GM12892 (cell line): Measurements from ENCODE around the gene COL19A1.

ENCODE experiments used
- DNase-seq: peaks from one replicate; pipeline ENCODE4 v3.0.0; 2011; ENCODE audit not compliant: insufficient read length
- FAIRE-seq: peaks from 2 replicates; lab custom pipeline; 2011; peaks lifted over from hg19 to GRCh38; lab: Jason Lieb, UNC
- POLR2A ChIP-seq: IDR thresholded peaks from 2 replicates; pipeline ENCODE4 v1.6.1; 2011; ENCODE audit warnings: low read depth, low read length, control low read depth
- POLR2AphosphoS5 ChIP-seq: IDR thresholded peaks from 2 replicates; pipeline ENCODE4 v1.6.1; 2011; ENCODE audit warnings: low read depth, low read length, control low read depth
- TAF1 ChIP-seq: IDR thresholded peaks from 2 replicates; pipeline ENCODE4 v1.6.1; 2011; ENCODE audit warnings: low read depth, mild to moderate bottlenecking, control low read depth, low read length, borderline replicate concordance

The COL19A1 gene

DNA sequence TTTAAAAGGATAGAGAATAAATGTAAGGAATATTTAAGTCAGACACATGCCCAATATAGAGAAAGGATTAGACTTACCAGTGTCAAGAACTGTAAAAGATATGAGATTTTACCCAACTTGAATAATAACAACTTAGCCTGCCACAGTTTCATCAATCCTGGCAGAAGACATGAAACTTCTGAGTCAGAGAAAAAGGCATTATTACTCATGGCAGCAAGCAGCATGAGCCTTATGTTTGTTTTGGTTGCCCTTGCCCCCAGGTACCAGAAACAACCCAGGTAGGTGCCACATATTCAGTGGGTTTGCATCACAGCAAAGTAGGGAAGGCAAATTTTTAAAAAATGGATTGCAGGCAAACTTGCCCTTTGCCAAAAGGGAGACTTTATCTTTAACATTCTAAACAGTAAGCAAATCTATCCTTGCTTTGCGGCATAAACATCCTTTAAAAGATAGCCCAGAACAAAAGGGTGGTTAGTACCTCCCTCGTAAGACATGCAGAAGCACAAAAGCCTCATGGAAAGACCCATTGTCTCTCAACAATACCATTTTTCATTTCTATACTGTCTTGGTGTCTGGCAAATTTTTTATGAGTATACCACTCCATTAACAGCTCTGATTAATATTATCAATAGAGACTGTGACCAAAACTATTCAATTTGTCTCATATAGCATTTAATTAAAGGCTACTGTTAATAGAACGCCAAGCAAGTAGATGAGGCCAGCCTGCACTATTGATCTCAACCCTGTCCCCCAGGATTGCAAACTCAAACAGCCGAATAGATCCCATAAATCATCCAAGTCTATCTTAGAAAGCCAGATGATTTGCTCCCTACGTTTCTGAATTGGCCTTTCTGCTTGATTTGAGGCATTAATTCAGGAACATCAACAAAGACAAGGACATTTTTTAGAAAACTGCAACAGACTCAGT is 185.1 kb downstream of the COL19A1 start:
- DNase-seq (no peak), FAIRE-seq (no peak)
- TF ChIP-seq TAF1 = no peak
- TF ChIP-seq POLR2AphosphoS5 = no peak
- TF ChIP-seq POLR2A = no peak

DNA sequence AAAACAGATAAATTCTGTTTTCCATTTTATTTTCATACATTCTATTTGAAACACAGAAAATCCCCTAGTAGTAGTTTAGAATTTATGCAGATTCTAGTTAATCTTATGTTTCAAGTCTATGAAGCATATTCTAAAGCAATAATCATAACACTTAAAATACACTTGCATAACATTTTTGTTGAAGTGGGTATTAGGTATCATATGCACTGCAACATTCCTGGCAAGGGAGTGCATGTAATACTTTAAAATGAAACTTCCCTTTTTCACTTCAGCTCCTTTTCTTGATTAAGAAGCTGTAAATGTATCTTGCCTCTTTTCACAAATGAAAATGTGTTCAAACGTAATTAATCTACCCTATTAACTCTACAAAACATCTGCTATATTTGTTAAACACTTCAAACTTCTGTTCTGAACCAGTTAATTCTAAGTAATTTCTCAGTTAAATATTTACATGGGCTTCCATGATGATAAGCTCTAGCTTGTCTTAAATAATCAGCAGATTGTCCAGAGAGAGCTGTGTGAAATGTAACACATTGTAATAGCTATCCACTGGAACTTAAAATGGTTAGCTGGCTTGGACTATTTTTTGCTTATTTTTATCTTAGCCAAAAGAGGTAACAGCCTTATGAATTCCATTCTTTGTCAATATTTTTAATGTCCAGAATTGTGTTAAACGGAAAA is 192.8 kb downstream of the COL19A1 start:
- DNase-seq (no peak), FAIRE-seq (no peak)
- TF ChIP-seq POLR2A (no peak), TAF1 (no peak), POLR2AphosphoS5 (no peak)

DNA sequence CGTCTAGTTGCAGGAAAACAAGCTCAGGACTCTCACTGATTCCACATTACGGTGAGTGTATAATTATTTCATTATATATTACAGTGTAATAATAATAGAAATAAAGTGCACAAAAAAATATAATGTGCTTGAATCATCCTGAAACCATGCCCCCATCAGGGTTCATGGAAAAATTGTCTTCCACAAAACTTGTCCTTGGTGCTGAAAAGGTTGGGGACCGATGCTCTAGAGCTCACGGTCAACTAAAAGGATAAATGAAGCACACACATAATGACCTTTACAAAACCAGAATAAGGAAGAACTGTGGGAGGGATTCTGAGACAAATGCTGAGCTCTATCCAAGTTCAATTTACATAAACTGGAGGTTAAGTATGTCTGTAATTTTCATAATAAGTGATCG is 194.3 kb downstream of the COL19A1 start:
- no peak for TF ChIP-seq POLR2A
- no peak for FAIRE-seq
- DNase-seq = no peak

DNA sequence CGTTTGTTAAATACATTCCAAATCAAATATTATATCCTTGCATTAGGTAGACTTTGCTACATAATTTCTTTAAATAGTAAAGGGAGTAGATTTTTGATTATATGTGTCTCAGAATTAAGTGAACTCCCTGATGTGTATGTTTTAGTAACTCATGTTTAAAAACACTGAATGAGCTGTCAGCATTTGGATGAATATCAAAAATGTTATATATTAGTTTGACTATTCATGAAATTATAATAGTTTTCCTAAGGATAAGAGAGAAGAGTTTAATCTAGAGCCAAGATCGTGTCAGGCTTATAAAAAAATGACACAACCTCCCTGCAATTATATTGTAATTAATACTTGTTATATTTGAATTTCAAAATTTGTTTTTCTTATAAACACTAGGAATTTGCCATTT is 195.2 kb downstream of the COL19A1 start:
- DNase-seq (no peak), FAIRE-seq (no peak)
- TF ChIP-seq TAF1 = no peak
- no peak for TF ChIP-seq POLR2A
- TF ChIP-seq POLR2AphosphoS5 = no peak

DNA sequence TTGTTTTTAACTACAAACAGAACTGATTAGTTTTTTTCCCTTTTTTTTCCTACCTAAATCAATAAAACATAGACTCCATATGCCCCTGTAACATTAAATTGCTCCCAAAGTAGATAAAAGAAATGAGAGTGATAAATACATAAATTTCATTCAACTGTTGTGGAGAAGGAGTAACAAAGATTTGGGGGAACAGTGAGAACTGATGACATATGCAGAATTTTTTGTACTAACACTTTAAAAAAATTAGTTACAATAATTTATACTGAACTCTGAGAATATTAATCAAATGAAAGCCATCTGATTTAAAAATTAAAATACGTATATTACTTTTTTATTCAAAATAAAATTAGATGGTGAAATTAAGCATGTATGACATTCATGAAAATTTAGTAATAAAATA is 195.7 kb downstream of the COL19A1 start:
- no peak for FAIRE-seq
- no peak for DNase-seq
- no peak for TF ChIP-seq POLR2A
- no peak for TF ChIP-seq TAF1
- TF ChIP-seq POLR2AphosphoS5 = no peak

DNA sequence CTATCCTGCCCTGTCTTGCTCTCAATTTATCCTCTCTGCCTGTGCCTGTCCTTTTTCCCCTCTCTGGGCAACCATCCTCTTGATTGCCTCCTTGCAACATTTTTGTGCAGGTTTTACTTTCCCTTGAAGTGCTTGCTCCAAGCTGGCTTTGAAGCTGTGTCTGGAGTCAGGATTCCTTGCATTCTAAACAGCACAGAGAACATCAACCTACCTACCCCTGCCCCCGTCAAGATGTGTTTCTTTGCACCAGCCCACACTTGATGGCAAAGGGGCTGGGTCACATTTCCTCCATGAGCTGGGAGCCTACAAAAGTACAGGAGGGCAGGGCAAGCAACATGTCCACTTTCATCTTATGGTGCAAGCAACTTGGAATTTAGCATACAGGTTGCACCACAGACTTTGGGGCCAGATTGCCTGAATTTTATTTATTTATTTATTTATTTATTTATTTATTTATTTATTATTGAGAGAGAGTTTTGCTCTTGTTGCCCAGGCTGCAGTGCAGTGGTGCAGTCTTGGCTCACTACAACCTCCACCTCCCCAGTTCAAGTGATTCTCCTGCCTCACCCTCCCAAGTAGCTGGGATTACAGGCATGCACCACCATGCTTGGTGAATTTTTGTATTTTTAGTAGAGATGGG is 206.3 kb downstream of the COL19A1 start:
- no peak for DNase-seq
- TF ChIP-seq TAF1 = no peak
- TF ChIP-seq POLR2A = no peak
- no peak for TF ChIP-seq POLR2AphosphoS5
- no peak for FAIRE-seq

DNA sequence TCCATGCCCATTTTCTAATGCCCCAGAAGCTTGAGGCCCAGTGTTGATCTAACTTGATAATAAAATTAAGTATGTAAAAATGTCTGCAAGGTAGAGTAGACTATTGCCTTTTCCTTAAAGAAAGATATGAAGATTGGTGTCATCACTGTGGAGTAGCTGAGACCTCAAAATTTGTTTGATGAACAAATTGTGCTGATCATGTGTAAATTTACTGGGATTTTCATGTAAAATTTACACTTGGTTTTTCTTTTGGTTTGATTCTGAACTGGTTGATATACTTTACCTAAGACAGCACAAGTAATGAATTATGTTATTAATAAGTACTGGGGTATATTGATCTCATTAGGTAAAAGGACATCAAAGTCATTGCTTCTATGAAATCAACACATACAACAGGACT is 207.3 kb downstream of the COL19A1 start:
- TF ChIP-seq POLR2AphosphoS5 (no peak), POLR2A (no peak), TAF1 (no peak)
- FAIRE-seq = no peak
- no peak for DNase-seq

DNA sequence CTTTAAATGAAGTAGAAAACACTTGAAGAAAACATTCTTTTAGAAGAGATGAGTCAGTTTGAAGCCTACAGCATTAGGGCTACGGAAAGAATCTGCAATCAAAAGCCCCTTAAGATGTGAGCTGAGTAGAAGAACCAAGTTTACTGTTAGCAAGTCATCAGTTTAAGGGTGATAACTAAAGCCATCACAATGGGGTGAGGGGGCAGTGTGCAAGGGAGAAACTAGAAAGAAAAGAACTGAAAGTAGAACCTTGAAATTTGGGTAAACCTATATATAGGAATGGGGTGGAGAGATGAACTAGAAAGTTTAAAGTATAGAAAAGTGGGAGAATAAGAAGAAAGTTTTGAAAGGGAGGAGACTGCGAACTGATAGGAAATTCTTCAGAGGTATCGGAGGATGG is 212.9 kb downstream of the COL19A1 start:
- DNase-seq (no peak), FAIRE-seq (no peak)
- no peak for TF ChIP-seq TAF1

DNA sequence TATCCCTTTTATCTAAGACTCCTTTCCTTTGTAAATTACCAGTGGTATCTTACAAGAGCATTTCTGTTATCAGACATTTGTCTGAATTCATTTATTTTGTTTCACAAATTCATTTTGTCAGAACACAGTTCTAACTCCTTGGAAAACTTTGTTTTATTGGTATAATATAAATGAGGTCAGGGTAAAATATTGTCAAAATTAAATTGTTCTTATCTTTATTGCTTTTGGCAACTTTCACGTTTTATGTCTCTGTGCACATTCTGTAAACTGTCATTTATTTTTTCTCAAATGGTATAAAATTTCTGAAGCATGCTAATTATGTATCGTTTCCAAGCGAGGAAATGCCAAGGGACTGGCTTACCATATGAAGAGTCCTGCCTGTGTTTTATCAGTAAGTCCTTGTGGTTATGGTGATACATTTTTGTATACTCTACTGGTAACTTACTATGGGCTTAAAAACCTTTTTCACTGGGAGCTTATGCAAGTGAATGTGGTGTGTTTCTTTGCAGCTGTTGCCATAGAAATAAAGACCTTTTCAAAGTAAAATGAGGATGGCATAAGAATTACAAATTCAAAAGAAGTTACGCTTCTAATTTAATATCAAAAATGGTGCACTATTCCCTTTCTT is 214.2 kb downstream of the COL19A1 start:
- FAIRE-seq = no peak
- no peak for TF ChIP-seq POLR2AphosphoS5
- TF ChIP-seq TAF1 = no peak
- no peak for TF ChIP-seq POLR2A
- no peak for DNase-seq

DNA sequence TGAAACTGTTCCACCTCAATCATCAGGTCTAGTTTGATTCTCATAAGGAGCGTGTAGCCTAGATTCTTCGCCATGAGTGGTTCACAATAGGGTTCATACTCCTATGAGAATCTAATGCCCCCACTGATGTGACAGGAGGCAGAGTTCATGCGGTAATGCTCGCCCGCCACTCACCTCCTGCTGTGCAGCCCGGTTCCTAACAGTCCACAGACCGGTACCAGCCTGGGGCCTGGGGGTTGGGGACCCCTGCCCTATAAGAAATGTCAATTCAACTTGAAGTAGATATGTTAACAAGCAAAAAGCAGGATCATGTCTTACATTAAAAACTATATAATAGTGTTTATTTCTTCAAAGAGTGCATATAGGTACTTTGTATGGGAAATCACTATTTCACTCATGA is 216.5 kb downstream of the COL19A1 start:
- DNase-seq = no peak
- FAIRE-seq = no peak
- no peak for TF ChIP-seq POLR2A
- TF ChIP-seq POLR2AphosphoS5 = no peak
- no peak for TF ChIP-seq TAF1

DNA sequence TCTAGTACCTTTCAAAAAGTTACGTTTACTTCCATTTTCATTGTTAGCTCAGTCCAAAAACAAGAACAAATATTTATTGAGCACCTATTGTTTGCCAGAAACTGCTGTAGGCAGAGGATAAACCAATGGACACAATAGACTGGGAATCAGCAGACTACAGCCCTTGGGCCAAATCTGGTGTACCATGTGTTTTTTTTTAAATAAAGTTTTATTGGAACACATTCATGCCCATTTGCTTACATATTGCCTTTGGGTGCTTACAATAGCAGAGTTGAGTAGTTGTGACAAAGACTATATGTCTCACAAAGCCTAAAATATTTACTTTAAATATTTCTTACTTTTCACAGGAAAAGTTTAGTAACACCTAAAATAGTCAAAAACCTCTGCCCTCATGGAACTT is 220.4 kb downstream of the COL19A1 start:
- DNase-seq (no peak), FAIRE-seq (no peak)
- no peak for TF ChIP-seq POLR2A
- no peak for TF ChIP-seq POLR2AphosphoS5
- TF ChIP-seq TAF1 = no peak
